GM23338 (cell line): Measurements from ENCODE around the gene UBXN11. TPM values are rescaled to one million over a fixed set of nuclear protein-coding genes. Genes with fewer than 3 reads are reported as not detected.

Experiments
- ATAC-seq: fragments of 200-7000 bp; cut with Tn5 transposase; 3 replicates; pipeline ENCODE4 v1.9.1; 2020
- DNase-seq: peaks from one replicate; pipeline ENCODE4 v3.0.0-alpha.2; 2015; ENCODE audit warnings: low spot score
- H2AFZ ChIP-seq: fragments of 200-600 bp; sonication (generic); 2 replicates; pipeline ENCODE4 v1.8.0; 2016; ENCODE audit warnings: antibody characterized with exemption, mild to moderate bottlenecking, moderate library complexity
- H3F3A ChIP-seq: fragments of 200-600 bp; sonication (generic); replicated peaks from 2 replicates; pipeline ENCODE4 v1.8.0; 2017; ENCODE audit warnings: antibody characterized with exemption, mixed run types, low read depth
- H3K27ac ChIP-seq: fragments of 200-600 bp; sonication (generic); 2 replicates; pipeline ENCODE4 v1.6.1; 2016; ENCODE audit warnings: low read depth
- H3K27me3 ChIP-seq: fragments of 200-600 bp; sonication (generic); 2 replicates; pipeline ENCODE4 v1.8.0; 2016; ENCODE audit warnings: mild to moderate bottlenecking, mixed run types, moderate library complexity; ENCODE audit not compliant: insufficient read depth
- H3K36me3 ChIP-seq: fragments of 200-600 bp; sonication (generic); 2 replicates; pipeline ENCODE4 v1.8.0; 2016; ENCODE audit warnings: mild to moderate bottlenecking; ENCODE audit not compliant: insufficient read depth
- H3K4me1 ChIP-seq: fragments of 200-600 bp; sonication (generic); 2 replicates; pipeline ENCODE4 v1.8.0; 2016; ENCODE audit warnings: mild to moderate bottlenecking, moderate library complexity; ENCODE audit not compliant: insufficient read depth
- H3K4me2 ChIP-seq: fragments of 200-600 bp; sonication (generic); 2 replicates; pipeline ENCODE4 v1.7.1; 2017; ENCODE audit warnings: mixed run types
- H3K4me3 ChIP-seq: fragments of 200-600 bp; sonication (generic); 2 replicates; pipeline ENCODE4 v1.6.1; 2016; ENCODE audit warnings: mixed run types
- H3K79me2 ChIP-seq: fragments of 200-600 bp; sonication (generic); replicated peaks from 2 replicates; pipeline ENCODE4 v1.8.0; 2017; ENCODE audit warnings: mild to moderate bottlenecking; ENCODE audit not compliant: insufficient read depth
- H3K9me2 ChIP-seq: fragments of 200-600 bp; sonication (generic); 2 replicates; pipeline ENCODE4 v1.8.0; 2017; ENCODE audit not compliant: insufficient read depth
- H4K20me1 ChIP-seq: fragments of 200-600 bp; sonication (generic); replicated peaks from 2 replicates; pipeline ENCODE4 v1.8.0; 2017; ENCODE audit warnings: mild to moderate bottlenecking; ENCODE audit not compliant: insufficient read depth
- H3K27ac Mint-ChIP-seq: 2 replicates; pipeline ENCODE4 v1.8.0; 2020; ENCODE audit warnings: inconsistent platforms, mild to moderate bottlenecking, moderate library complexity, mixed read lengths
- H3K27me3 Mint-ChIP-seq: 3 replicates; pipeline ENCODE4 v1.8.0; 2022; ENCODE audit warnings: low read depth, mild to moderate bottlenecking, moderate library complexity, mixed read lengths, inconsistent platforms; ENCODE audit not compliant: insufficient read depth, poor library complexity
- H3K36me3 Mint-ChIP-seq: 3 replicates; pipeline ENCODE4 v1.8.0; 2021; ENCODE audit warnings: low read depth, mild to moderate bottlenecking, inconsistent platforms, moderate library complexity, mixed read lengths
- H3K4me1 Mint-ChIP-seq: 3 replicates; pipeline ENCODE4 v1.8.0; 2020; ENCODE audit warnings: mild to moderate bottlenecking, inconsistent platforms, mixed read lengths
- H3K4me3 Mint-ChIP-seq: 3 replicates; pipeline ENCODE4 v1.8.0; 2021; ENCODE audit warnings: moderate library complexity, mild to moderate bottlenecking, inconsistent platforms, mixed read lengths
- H3K9me3 Mint-ChIP-seq: 3 replicates; pipeline ENCODE4 v1.8.0; 2020; ENCODE audit warnings: moderate library complexity, mild to moderate bottlenecking, inconsistent platforms, mixed read lengths
- ETS1 ChIP-seq: IDR thresholded peaks from 2 replicates; pipeline ENCODE4 v1.6.1; 2016; ENCODE audit warnings: antibody characterized with exemption
- EZH2 ChIP-seq: fragments of 200-600 bp; sonication (generic); IDR thresholded peaks from one replicate; pipeline ENCODE4 v1.8.0; 2017; ENCODE audit warnings: antibody characterized with exemption, mild to moderate bottlenecking, low read depth; ENCODE audit not compliant: unreplicated experiment
- EZH2phosphoT487 ChIP-seq: fragments of 200-600 bp; sonication (generic); IDR thresholded peaks from one replicate; pipeline ENCODE4 v1.8.1; 2018; ENCODE audit warnings: antibody characterized with exemption; ENCODE audit not compliant: unreplicated experiment
- JUNB ChIP-seq: IDR thresholded peaks from one replicate; pipeline ENCODE4 v1.6.1; 2016; ENCODE audit warnings: antibody characterized with exemption; ENCODE audit not compliant: unreplicated experiment
- NANOG ChIP-seq: IDR thresholded peaks from 2 replicates; pipeline ENCODE4 v1.6.1; 2016; ENCODE audit warnings: antibody characterized with exemption, borderline replicate concordance
- POLR2AphosphoS5 ChIP-seq: IDR thresholded peaks from 2 replicates; pipeline ENCODE4 v1.6.1; 2016; ENCODE audit warnings: antibody characterized with exemption, low read depth
- STAT1 ChIP-seq: IDR thresholded peaks from one replicate; pipeline ENCODE4 v1.6.1; 2016; ENCODE audit warnings: antibody characterized with exemption; ENCODE audit not compliant: unreplicated experiment
- ZNF462 ChIP-seq: fragments of 250-450 bp; sonication (Bioruptor Pico); IDR thresholded peaks from 2 replicates; pipeline ENCODE4 v1.5.0; 2020; ENCODE audit warnings: mild to moderate bottlenecking, moderate library complexity
- polyA plus RNA-seq: library from polyadenylated mRNA; unstranded; fragments of >200 nt; fragmentation: Nextera tagmentation; extraction: Ambion mirVana; gene quantifications from 2 replicates; pipeline ENCODE4 v1.2.1, GENCODE V29; 2016
- total RNA-seq: library from RNA; depleted of rRNA; stranded (reverse); fragments of >200 nt; shearing (Covaris generic); gene quantifications from 2 replicates; pipeline ENCODE4 v1.2.3, GENCODE V29; 2014

Gene UBXN11
- total and polyA plus RNA-seq, 2 experiments from 2014 or later = 8.0 to 8.3 TPM

GRCh38 chr1:26349877-26350244 is 43.4 kb upstream of the UBXN11 start (continued):
- no peak for TF ChIP-seq ZNF462 (CRISPR knock-in tag)
- TF ChIP-seq STAT1 = no peak

GRCh38 chr1:26349188-26349876 is 42.9 kb upstream of the UBXN11 start:
- Histone ChIP-seq H3K79me2 (no peaks in the 10 kb centered on the region), H3K27ac (no peak overlapping the region)
- TF ChIP-seq POLR2AphosphoS5 (no peak), ETS1 (no peak), EZH2 (no peak), JUNB (no peak), ZNF462 (CRISPR knock-in tag) (no peak), EZH2phosphoT487 (no peak), NANOG (no peak), STAT1 (no peak)

More at GRCh38 chr1:26349188-26349876, 42.9 kb upstream of the UBXN11 start:
- H3K4me1 ChIP-seq = peaks cover 16% of the 10 kb centered on the region
- DNase-seq = no peak
- H4K20me1 ChIP-seq = no peaks in the 10 kb centered on the region
- H3K36me3 ChIP-seq = no peaks in the 10 kb centered on the region
- H3K27me3 ChIP-seq = no peaks in the 10 kb centered on the region
- Mint-ChIP-seq H3K27me3 (peaks cover 23% of the 10 kb centered on the region), H3K4me3 (no peak overlapping the region), H3K36me3 (no peaks in the 10 kb centered on the region), H3K9me3 (no peaks in the 10 kb centered on the region), H3K4me1 (peaks cover 34% of the 10 kb centered on the region), H3K27ac (no peak overlapping the region)
- H3K9me2 ChIP-seq = no peaks in the 10 kb centered on the region
- no peak overlapping the region for H3K4me2 ChIP-seq
- H3K4me3 ChIP-seq = no peak overlapping the region
- ATAC-seq = no peak
- H2AFZ ChIP-seq = no peak overlapping the region
- no peaks in the 10 kb centered on the region; the same call in 1 of the 2 replicates for H3F3A ChIP-seq
